ENCODE measurements around the gene HADH.
"Not testable (repeated sequence)": the region's sequence is repeated elsewhere in the genome, so short reads cannot be mapped to it uniquely, and the experiment has no call there.

The HADH gene

DNA sequence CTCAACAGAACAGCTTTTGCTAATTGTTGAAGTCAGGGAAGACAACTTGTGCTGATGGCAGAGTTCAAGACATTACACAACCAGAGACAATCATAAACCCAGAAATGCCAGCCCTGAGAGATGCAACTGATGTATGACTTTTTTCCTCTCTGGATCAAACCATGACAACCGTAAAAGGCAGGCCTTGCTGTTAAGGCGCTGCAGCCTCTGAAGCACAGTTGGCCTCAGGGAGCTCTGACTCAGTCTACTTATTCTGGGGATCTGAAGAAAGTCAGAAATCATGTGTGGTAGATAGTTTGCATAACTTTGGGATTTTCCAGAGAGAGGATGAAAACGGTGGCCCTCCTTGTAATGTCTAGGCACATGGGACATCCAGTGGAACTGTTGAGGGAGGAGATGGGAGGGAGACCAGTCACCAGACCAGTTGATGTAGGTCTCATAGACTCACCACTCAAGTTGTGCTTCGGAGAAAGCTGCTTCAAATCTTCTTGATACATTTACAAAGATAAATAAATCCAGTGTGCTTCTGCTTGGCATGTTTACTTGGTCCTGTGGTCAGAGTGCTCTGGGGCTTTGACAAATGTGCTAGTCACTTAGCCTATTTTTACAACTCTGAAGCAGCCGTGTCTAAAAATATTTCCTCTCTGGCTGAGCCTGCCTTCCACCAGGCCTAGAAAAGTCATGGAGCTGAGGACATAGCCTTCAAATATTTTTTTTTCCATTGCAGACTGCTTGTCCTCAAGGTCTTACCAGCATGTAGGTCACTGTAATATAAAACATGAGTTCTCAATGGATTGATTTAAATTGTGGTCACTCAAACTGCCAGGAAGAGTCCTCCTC lies 7.5 kb downstream of the HADH start:
- no peak for DNase-seq

DNA sequence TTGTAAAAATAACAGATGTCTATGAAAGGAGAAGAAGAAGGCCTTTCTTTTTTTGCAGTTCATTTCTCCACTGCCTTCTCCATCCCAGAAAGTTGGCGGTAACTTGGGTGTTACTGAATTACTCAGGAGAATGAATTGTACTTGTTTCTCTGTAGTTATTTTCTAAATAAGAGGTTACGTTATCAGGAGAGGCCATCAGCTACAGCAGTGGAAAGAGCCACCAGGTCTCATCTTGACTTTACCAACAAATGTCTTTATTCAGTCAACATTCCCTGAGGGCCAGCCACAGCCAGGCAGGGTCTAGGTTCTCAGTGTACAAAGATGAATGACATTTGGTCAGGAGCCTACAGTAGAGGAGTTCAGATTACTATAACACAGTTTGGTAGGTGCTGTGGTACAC lies 8.1 kb downstream of the HADH start:
- no peak for DNase-seq

DNA sequence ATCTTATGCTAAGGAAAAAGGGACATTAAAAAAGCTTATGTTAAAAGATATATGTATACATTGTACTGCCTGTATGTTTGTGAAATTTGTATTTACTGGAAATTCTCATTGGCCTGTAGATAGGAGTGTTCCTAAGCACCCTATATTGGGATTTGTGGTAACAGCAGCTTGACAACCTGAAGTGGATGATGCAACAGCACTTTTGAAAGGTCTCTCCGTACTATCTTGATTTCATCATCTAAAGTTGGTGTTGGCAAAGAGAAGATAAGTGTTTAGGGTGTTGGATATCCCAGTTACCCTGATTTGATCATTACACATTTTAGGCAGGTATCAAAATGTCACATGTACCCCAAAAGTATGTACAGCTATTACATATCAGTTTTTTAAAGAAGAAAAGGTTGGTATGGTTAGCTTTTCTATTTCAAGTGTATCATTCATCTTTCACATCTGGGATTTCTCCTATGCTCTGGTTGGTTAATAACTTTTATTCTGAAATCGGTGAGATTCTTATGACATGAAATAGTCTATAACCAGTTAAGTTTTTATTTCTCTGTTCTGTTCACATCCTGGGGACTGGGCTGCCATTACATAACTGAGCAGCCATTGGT lies 10.3 kb downstream of the HADH start:
- no peak for DNase-seq

DNA sequence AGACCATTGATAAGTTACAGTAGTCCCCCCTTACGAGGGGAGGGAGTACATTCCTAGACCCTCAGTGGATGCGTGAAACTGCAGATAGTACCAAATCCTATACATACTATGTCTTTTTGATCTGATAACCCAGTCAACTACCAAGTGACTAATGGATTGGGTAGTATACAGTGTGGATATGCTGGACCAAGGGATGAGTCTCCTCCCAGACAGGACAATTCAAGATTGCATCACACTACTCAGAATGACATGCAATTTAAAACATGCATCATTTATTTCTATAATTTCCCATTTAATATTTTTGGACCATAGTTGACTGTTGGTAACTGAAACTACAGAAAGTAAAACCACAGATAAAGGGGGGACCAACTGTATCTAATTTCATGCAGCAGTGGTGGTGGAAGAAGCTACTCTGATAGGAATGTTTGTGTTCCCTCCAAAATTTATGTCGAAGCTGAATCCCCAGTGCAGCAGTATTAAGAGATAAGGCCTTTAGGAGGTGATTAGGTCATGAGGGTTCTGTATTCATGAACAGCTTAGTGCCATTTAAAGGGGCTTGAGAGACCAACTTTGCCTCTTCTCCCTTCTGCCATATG lies 11.9 kb downstream of the HADH start:
- DNase-seq = peak; percentile 81

DNA sequence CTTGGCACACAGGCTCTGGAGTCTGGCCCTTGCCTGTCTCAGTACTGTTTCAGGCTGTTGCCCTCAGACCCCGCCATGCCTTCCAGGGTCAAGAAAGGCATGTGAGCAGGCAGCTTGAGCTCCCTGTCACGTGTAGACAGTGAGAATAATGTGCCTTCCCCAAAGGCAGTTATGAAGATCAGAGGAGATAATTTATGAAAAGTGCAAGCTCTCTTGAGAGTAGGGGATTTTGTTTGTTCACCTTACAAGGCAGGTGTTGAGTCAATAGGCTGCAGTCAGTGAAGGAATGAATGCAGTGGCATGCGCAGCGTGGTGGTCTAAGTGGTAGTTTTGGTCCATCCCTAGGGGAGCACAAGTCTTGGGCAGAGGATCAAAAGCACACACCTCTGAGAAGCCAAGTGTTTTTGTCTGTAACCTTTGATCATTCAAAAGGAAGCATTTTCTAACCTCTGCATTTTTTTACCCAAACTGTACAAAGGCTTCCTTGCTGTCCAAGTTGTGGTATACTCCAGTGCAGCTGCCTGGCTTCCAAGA lies 14.4 kb downstream of the HADH start:
- no peak for DNase-seq

DNA sequence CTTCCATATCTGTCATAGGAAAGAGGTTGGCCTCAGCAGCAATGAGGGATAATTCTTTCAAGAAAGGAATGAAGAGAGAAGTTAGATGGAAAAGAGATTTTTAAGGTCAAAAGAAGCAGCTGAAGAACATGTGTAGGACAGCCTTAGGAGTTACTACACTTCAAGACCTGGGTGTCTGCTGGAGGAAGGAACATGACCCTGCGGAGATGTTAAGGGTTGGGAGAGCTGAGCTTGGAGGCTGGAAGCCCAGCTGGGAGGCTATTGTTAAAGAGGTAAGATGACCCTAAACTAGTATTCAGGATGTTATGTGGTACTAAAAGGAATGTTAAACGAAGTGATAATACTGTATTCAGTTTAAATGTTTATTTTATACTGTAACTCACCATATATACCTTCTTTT lies 15.0 kb downstream of the HADH start:
- DNase-seq = no peak

DNA sequence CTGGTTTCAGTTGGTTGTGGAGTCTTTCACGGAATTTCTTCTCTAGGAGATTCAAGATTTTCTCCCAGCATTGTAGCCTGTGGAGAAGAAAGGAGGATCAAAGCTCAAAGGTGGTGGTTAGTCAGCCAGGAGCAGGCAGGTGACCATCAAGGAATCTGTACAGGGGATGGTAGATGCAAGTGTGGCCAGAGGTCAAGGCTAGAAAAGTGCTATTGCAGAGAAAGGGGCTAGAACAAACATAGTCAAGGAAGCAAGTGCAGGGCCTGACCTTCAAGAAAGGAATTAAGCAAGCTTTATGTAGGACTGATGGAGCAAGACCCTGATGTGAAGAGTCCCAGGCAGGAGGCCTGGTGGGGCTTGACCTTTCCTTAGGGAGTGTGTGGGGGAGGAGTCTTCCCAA lies 16.1 kb downstream of the HADH start:
- no peak for DNase-seq

DNA sequence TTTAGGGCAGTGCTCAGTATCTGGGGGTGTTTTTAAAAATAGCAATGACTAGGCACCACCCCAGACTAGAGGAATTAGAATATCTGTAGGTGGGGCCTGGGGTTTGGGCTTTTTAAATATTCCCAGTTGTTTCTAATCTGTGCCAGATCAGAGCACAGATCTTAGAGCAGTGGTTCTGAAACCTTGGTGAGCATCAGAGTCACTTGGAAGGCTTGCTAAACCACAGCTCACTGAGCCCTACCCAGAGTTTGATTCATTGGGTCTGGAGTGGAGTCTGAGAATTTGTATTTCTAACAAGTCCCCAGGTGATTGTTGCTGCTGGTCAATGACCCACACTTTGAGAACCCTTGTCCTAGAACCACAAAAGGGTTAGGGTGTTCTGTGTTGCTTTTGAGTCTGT lies 16.7 kb downstream of the HADH start:
- DNase-seq = no peak

DNA sequence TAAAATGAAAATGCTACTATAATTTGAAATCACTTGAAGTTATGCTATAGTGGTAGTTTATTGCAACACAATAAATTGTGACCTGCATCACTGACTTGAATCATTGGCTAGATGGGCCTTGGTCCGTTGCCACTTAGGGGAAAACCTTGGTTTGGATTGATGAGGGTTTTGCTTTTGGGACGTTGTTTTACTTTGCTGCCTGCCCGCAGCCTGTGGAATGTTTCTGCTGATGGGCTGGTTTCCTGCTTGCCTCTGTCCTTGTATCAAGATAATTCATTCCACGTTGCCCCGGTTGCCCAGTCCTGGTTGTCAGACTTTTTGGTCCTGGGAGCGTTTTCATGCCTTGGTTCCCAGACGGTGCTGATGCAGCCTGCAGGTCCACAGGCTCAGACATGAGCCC lies 18.3 kb downstream of the HADH start:
- DNase-seq = no peak

DNA sequence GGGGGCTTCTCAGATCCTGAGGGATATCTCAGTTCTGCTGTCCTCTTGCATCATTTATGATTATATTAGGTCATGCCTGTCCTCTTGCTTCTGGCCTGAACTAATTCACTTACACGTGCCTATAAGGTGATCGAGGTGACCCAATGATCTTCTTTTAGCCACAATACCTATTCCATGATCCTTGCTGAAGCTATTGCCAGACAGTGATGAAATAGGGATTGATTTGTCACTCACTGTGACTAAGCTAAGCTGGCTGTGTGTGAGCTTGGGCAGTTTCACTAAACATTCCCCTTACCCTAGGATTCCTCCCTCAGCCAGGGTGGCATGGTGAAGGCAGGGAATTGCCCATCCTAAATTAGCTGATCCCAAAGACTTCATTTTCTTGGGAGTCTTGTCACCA lies 19.0 kb downstream of the HADH start:
- no peak for DNase-seq

DNA sequence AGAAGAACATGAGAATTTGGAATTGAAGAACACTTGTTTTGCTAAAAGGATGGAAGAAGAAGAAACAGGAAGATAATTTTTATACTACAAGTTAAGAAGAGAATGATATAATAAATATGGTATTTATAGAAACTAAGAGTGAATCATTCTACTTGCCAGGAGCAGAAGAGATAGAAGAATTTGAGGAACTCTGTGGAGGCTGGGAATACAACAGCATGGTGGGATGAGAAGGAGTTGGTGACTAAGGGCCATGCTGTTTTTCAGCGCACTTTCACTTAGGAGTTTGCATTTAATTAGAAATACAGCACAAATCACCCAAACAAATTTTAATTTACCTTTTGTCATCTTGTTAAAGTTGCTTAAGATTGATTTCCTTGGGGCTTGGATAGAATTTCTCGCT lies 20.5 kb downstream of the HADH start:
- DNase-seq = no peak

DNA sequence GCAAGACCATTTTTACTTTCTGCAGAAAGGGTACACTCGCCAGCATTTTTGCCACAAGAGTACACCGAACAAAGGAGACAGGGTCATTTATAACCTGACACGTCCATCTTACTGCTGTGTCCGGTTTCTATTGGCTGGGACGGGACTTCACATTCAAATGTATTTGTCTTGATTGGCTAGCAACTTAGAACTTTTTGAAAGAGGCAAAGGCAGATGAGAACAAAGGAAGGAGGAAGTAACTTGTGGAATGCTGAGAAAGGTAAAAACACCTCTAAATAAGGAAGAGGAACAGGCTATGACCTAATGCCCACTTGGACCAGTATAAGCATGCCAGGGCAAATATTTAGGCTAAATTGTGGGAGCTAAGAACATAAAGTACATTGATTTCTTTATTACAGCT lies 22.7 kb downstream of the HADH start:
- not testable (repeated sequence) for DNase-seq

DNA sequence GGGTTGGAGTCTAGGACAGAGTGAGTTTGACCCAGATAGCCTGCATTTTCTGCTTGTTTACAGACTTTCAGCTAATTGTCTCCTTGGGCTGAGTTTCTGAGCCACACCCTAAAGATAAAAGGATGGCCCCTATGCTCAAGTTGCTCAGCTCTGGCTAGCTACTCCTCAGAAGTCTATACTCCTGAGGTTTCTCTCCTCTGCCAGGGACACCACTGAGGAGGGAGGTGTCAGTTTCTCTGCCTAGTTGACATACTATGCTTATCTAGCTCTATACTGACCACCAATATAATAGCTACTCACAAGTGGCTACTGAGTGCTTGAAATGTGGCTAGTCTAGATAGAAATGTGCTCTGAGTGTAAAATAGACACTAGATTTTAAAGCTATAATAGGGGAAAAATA lies 23.6 kb downstream of the HADH start:
- peak; percentile 64 for DNase-seq

DNA sequence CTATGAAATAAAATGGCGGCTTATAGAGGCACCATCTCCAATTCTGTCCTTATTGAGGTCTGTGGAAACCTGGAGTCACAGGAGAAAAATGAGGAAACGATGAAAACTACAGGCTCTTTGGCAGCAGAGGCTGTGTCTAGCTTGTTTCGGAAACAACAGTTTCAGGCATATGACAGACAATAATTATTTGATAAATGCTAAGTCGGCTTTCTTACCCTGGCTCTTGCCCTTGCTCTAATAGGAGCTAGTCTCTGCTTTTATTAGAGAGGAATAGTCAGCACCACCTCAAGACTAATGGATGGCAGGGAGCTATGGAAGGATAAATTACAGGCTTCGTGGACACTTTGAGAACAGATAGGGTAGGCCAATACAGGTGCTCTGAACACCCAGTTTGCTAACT lies 24.3 kb downstream of the HADH start:
- no peak for DNase-seq

DNA sequence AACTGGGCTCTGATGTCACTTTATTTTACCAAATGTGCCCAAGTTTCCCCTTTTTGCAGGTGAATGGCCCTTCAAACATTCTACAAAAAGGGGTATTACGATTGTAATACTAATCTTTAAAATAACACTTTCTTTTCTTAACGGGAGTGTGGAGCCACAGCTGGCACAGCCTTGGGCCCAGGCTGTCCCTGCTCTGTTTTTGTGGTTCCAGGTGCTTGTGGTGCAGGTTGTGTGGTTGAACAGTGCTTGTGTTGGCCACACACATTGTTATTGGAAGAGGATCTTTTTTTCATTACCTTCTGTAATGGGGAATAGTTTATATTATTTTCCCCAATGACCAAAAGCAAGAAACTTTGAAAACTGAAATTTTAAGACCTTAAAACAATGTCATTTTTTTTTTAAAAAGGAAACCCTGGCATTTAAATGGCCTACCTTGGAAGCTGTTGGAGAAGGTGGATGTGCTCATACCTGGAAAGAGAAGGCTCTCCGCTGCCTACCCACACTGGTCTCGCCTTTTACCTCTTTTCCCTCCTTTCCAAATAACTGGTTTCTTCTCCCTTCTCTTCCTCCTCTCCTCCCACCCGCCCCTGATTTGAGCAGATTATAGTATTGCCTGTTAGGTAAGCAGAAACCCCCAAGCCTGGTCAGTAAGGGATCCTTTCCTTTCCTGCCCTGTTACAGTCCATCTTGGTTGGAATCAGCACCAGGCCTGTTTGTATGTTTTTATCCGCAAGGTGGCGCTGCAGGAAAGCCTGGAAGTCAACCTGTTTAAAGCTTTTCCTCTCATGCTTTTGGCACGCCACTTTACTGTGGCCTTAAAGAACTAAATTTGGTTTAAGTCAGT lies 28.6 kb downstream of the HADH start:
- DNase-seq = peak; percentile 84

DNA sequence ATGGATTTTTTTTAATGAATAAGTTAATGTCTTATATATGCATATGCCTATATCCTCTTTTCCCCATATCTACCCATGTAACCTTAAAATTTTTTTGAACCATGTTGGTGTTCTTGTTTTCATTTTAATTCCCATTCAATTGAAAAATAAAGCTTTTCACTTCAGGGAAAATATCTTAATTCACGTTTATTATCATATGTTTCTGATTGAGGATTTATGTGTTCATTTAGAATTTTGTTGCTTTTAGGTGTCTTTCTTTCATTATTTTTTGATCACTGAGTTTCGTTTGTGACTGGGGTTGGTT lies 29.1 kb downstream of the HADH start:
- DNase-seq = no peak

DNA sequence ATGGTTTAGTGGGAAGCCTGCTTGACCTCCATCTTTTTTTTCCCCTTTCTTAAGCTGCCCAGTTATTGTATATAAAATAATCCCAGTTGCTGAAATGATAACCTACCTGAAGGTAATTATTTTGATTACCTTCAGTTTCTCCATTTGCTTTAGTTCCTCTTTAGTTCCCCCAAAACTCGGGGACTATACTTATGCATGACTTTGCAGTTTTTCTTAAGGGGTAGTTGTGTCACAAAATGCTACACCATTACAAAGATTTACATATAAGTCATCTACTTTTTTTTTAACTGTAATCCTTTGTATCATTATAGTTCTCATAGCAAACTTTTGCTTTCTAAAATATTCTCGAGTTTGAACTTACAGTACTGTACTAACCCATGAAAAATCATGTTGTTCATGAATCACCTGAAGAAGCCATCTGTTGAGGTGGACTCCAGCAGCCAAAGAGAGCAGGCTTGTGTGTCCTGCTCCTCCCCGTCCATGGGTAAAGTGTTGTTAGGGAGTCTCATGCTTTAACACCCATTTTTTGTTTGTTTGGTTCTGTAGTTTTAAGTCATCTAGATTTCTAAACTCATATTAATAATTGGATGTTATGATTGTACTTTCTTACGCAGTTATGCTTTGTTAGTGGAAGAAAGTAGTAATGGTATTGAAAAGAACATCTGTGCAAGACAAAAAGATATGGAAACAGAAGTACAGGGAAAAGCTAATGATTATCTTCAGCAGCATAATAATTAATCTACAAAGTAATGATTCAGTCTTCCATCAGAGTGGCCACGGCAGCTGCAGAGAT lies 34.6 kb downstream of the HADH start:
- DNase-seq = no peak

DNA sequence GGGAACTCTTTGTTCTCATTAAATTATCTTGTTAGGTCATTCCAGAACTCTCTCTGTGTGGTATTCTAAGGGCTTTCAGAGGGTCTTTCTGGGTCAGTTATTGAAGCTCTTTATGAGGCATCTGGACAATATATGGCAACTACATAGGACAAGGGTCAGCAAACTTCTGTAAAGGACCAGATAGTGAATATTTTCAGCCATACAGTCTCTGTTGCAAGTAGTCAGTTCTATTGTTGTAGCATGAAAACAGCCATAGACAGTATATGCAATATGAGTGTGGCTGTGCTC lies 35.1 kb downstream of the HADH start:
- DNase-seq = no peak

DNA sequence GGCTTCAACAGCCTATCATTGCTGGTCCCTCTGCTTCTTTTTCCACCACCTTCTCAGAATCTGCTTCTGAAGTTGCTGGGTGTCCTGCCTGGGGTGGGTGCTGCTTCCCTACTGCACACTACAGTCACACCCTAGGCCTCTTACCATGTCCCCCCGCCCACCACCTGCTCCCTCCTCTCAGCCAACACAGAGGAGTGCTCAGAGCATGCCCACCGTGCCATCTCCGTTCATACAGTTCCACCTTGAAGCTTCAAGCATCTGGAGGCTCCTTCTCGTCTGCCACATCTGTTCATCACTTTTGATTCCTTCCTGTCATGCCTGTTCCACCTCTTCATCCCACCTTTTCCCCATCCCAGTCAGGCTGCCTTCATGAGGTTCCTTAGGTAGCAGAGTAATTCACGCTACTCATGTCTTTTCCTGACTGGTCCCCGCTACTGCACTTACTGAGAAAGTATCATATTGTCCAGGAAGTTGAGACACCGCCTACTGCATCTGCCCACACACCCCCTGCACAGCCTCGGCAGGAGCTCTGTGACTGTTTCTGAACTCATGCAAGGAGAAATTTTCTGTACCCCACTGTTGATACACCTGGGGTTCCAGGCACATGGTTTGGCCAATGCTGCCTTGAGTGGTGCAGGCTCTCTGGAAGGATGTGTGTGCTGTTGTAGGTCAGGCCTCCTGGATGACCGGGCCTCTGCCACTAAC lies 39.5 kb downstream of the HADH start:
- no peak for DNase-seq

DNA sequence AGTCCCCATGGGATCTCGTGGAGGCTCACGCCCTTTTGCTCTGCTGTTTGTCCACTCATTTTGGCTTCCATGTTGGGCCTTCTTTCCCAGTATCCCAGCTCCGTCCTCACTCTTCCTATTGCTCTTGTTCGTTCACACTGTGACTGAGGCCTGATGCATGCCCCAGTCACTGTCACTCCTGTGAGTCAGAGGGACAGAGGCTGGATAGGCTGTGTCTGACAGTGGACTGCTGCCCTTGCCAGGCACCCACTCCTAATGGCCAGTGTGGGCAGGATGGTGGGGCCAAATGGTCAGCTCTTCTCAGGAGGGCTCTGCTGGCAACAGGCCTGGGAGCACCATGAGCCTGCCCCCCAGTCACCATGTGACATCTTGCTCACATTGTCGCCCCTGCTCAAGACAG lies 40.0 kb downstream of the HADH start:
- no peak for DNase-seq

DNA sequence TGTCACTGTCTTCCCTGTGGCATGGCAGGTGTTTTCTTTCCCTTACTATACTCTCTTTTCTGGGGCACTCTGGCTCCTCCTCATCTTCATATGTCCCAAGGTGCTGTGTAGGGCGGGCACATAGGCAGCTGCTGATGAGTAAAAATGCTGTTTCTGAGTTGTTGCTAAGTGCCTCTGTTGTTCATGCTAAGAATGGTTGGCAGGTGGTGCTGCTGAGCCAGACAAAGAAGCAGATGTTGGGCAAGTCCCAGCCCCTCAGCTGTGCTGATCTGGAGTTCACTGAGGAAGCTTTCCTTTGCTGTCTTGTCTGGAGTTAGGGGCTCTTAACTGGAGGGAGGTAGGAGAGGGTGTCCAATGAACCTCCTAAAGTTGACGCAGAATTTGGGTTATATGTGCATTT lies 40.6 kb downstream of the HADH start:
- peak; percentile 69 for DNase-seq

DNA sequence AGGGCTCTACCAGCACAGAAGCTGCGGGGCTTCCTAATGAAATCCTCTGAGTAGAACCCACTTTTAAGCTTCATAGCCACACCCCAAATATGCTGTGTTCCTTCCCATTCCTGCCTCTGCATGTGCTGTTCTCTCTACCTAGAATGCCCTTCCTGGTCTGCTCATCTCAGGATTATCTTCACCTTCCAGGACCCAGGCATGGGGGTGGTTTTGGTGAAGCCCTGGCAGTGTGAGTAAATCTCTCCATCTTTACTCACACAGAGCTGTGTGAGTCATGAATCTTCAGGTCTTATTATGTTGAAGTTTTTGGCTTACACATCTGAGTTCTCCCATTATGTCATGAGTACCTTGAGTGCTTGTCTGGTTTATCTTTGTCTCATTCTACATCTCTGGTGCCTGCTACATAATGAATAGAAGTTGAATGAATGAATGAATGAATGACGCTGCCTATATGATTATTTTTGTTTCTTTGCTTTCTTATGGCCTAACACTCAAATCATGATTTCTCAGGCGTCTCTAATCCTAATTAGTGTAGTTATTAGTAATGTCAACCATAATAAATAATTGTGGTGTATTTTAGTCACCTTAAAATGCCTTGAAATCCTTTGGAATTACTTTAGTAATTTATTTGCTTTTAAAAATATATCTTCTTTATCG lies 41.9 kb downstream of the HADH start:
- DNase-seq = no peak

Data from hematopoietic multipotent progenitor cell treated with erythropoietin and hydrocortisone succinate and interleukin-3 and kit ligand, for 8 days (in vitro differentiated cells).